ENCODE measurements around the gene PRR3. TPM values are rescaled to one million over a fixed set of nuclear protein-coding genes. Genes with fewer than 3 reads are reported as not detected.

The PRR3 gene
- total and polyA plus RNA-seq, 2 of the 13 experiments (the other 11 are each of a cell fraction or from before 2014, with no cell fraction given), result 14.6 to 21.2 TPM

GRCh38 chr6:30556066-30556905 lies 809 bp upstream of the PRR3 start, which contains the start of gene GNL1 (continued):
- TF ChIP-seq AFF4 (CRISPR knock-in tag; IDR thresholded peaks at IDR 0.05), result no peak
- peak; percentile 67; the same call in 1 of the 2 replicates for TF ChIP-seq ZNF777 (CRISPR knock-in tag; IDR thresholded peaks at IDR 0.05)
- no peak for TF ChIP-seq ZFP41 (CRISPR knock-in tag; IDR thresholded peaks at IDR 0.05; ENCODE audit: borderline replicate concordance)
- TF ChIP-seq HNRNPUL1 (IDR thresholded peaks at IDR 0.05; ENCODE audit: low read depth, low read length), result no peak
- no peak; the same call in 1 of the 2 replicates for TF ChIP-seq ZBTB49 (CRISPR knock-in tag; IDR thresholded peaks at IDR 0.05; ENCODE audit: borderline replicate concordance)
- TF ChIP-seq TBP (CRISPR knock-in tag; IDR thresholded peaks at IDR 0.05), result 0 out of 2 replicates have a peak, but pooled peaks have one; percentile 62
- 0 out of 2 replicates have a peak, but pooled peaks have one; percentile 61 for TF ChIP-seq ZNF674 (CRISPR knock-in tag; IDR thresholded peaks at IDR 0.05; ENCODE audit: low read depth)
- TF ChIP-seq EHMT2 (IDR thresholded peaks at IDR 0.05; ENCODE audit: borderline replicate concordance, low read depth, low read length), result no peak
- no peak; the same call in 1 of the 2 replicates for TF ChIP-seq TFDP1 (CRISPR knock-in tag; IDR thresholded peaks at IDR 0.05; ENCODE audit: borderline replicate concordance)
- no peak for TF ChIP-seq ZNF775 (CRISPR knock-in tag; IDR thresholded peaks at IDR 0.05; ENCODE audit: borderline replicate concordance)
- peak; percentile 35 for TF ChIP-seq MED8 (CRISPR knock-in tag; IDR thresholded peaks at IDR 0.05; ENCODE audit: insufficient replicate concordance)
- peak; percentile 69; the same call in 1 of the 2 replicates for TF ChIP-seq ZNF800 (CRISPR knock-in tag; IDR thresholded peaks at IDR 0.05)
- peak; percentile 56 for TF ChIP-seq ZNF274 (CRISPR knock-in tag; IDR thresholded peaks at IDR 0.05)
- TF ChIP-seq ZNF292 (CRISPR knock-in tag; IDR thresholded peaks at IDR 0.05; ENCODE audit: borderline replicate concordance, low read depth), result no peak
- TF ChIP-seq RNF2 (conservative IDR thresholded peaks at IDR 0.05; ENCODE audit: low read depth), result no peak
- TF ChIP-seq FOXJ3 (CRISPR knock-in tag; IDR thresholded peaks at IDR 0.05; ENCODE audit: borderline replicate concordance), result no peak
